ENCODE results near the gene DNAH10. TPM values are rescaled to one million over a fixed set of nuclear protein-coding genes. Genes with fewer than 3 reads are reported as not detected.

DNAH10 gene
- total and polyA plus RNA-seq, 9 donors = 0.05 to 20.2 (median 0.72) TPM

DNA sequence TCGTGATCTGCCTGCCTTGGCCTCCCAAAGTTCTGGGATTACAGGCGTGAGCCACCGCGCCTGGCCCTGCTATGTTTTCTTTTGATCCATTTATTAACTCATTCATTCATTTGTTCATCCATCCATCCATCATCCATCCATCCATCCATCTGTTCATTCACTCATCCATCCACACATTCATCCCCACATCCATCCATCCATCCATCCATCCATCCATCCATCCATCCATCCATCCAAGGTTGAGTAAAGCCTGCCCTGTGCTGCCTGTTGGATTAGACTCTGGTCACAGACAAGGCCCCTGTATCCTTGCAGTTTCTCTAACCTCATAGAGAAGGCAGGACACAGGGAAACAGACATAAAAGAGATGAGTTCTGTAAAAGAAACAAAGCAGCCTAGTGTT is 44.9 kb downstream of the DNAH10 start:
- Histone ChIP-seq H3K27me3 (no peaks in the 10 kb centered on the region), H3K4me3 (no peak overlapping the region), H3K36me3 (no peaks in the 10 kb centered on the region), H3K9me3 (no peaks in the 10 kb centered on the region), H3K4me1 (ENCODE audit: insufficient read depth) (no peaks in the 10 kb centered on the region), H3K27ac (no peak overlapping the region)
- 92 to 96% (median 95%) methylated on average over 4 of the region's 4 CpGs for WGBS, 3 donors
- intact Hi-C loops (cut with DNase I) = no loop called here
- TF ChIP-seq, protein P1, sequence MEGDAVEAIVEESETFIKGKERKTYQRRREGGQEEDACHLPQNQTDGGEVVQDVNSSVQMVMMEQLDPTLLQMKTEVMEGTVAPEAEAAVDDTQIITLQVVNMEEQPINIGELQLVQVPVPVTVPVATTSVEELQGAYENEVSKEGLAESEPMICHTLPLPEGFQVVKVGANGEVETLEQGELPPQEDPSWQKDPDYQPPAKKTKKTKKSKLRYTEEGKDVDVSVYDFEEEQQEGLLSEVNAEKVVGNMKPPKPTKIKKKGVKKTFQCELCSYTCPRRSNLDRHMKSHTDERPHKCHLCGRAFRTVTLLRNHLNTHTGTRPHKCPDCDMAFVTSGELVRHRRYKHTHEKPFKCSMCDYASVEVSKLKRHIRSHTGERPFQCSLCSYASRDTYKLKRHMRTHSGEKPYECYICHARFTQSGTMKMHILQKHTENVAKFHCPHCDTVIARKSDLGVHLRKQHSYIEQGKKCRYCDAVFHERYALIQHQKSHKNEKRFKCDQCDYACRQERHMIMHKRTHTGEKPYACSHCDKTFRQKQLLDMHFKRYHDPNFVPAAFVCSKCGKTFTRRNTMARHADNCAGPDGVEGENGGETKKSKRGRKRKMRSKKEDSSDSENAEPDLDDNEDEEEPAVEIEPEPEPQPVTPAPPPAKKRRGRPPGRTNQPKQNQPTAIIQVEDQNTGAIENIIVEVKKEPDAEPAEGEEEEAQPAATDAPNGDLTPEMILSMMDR (IDR thresholded peaks at IDR 0.05) = no peak
- TF ChIP-seq EP300 (IDR thresholded peaks at IDR 0.05) (no peak), POLR2A (IDR thresholded peaks at IDR 0.05) (no peak)
- no peak for DNase-seq

DNA sequence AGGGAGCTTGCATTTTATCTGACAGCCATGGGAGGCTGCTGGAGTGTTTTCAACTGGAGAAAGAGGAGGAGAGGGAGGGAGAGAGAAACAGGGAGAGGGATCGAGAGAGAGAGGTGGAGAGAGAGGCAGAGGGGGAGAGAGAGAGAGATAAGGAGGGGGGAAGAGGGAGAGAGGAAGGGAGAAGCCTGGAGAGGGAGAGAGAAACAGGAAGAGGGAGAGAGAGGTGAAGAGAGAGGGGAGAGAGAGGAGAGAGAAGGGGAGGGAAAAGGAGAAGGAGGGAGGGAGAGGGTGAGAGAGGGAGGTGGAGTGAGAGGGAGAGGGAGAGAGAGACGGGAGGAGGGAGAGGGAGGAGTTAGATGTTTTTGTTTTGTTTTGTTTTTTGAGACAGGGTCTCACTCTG is 45.6 kb downstream of the DNAH10 start:
- H3K9me3 ChIP-seq = no peaks in the 10 kb centered on the region
- WGBS, 3 donors = 0 to 5% (median 0%) methylated on average over 2 of the region's 2 CpGs
- no peak overlapping the region for H3K27ac ChIP-seq
- TF ChIP-seq EP300 (IDR thresholded peaks at IDR 0.05) (no peak), POLR2A (IDR thresholded peaks at IDR 0.05) (no peak)
- TF ChIP-seq, protein P1 (IDR thresholded peaks at IDR 0.05) = no peak
- H3K27me3 ChIP-seq = no peaks in the 10 kb centered on the region
- intact Hi-C loops (cut with DNase I) = no loop called here
- DNase-seq = no peak
- H3K4me1 ChIP-seq (ENCODE audit: insufficient read depth) = no peaks in the 10 kb centered on the region
- H3K4me3 ChIP-seq = no peak overlapping the region
- H3K36me3 ChIP-seq = no peaks in the 10 kb centered on the region

DNA sequence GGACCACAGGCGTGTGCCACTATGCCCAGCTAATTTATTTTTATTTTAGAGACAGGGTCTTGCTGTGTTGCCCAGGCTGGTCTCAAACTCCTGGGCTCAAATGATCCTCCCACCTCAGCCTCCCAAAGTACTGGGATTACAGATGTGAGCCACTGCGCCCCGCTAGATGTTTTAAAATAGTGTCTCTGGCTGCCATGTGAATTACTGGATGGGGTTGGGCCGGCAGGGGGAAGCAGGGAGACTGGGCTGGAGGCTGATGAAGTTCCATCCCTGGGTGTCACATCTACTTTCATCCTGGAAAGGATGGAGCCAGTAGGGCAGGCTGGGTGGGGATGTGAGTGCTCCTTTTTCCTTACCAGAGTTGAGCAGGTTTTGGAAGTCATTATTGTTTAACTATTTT is 46.1 kb downstream of the DNAH10 start:
- intact Hi-C loops (cut with DNase I) = no loop called here
- H3K36me3 ChIP-seq = no peaks in the 10 kb centered on the region
- no peak for DNase-seq
- no peak overlapping the region for H3K4me3 ChIP-seq
- no peaks in the 10 kb centered on the region for H3K9me3 ChIP-seq
- H3K27ac ChIP-seq = no peak overlapping the region
- no peaks in the 10 kb centered on the region for H3K27me3 ChIP-seq
- no peaks in the 10 kb centered on the region for H3K4me1 ChIP-seq (ENCODE audit: insufficient read depth)
- WGBS, 3 donors = 47 to 63% (median 60%) methylated on average over 4 of the region's 4 CpGs
- TF ChIP-seq, protein P1 (IDR thresholded peaks at IDR 0.05) = no peak
- TF ChIP-seq POLR2A (IDR thresholded peaks at IDR 0.05) = no peak
- no peak for TF ChIP-seq EP300 (IDR thresholded peaks at IDR 0.05)

DNA sequence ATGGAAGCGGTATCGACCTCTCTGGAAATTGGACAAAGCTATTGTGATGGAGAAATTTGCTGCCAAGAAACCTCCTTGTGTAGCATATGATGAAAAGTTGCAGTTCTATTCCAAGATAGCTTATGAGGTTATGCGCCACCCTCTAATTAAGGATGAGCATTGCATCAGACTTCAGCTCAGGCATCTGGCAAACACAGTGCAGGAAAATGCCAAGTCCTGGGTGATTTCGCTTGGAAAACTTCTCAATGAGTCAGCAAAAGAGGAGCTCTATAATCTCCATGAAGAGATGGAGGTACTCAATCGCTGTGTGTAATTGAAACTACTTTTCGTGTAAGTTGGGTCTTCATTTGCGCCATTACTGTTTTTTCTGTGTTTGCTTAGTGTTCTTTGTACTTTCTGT is 51.2 kb downstream of the DNAH10 start:
- 83 to 91% (median 88%) methylated on average over 7 of the region's 7 CpGs for WGBS, 3 donors
- H3K36me3 ChIP-seq = no peaks in the 10 kb centered on the region
- no peak overlapping the region for H3K4me3 ChIP-seq
- H3K4me1 ChIP-seq (ENCODE audit: insufficient read depth) = no peaks in the 10 kb centered on the region
- H3K27me3 ChIP-seq = no peaks in the 10 kb centered on the region
- H3K27ac ChIP-seq = no peak overlapping the region
- DNase-seq = no peak
- intact Hi-C loops (cut with DNase I) = no loop called here
- H3K9me3 ChIP-seq = no peaks in the 10 kb centered on the region
- TF ChIP-seq POLR2A (IDR thresholded peaks at IDR 0.05) = no peak
- TF ChIP-seq, protein P1 (IDR thresholded peaks at IDR 0.05) = no peak
- no peak for TF ChIP-seq EP300 (IDR thresholded peaks at IDR 0.05)

DNA sequence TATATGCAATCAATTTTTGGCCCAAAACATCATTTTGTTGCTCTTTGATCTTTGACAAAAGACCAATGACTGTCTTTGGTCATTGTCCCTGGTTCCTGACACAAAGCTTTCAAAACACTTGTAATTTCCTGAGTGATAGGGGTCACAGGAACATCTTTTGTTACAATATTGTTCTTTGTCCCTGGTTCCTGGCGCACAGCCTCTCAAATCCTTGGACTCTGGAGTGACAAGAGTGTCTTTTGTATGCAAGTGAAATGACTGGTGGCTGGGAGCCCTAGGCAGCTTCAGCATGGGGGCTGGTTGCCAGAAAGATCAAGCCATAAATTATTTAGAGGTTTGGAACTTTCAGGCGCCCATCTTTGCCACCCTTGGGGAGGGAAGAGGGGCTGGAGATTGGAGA is 53.9 kb downstream of the DNAH10 start:
- H3K27ac ChIP-seq = no peak overlapping the region
- no peaks in the 10 kb centered on the region for H3K4me1 ChIP-seq (ENCODE audit: insufficient read depth)
- no peaks in the 10 kb centered on the region for H3K27me3 ChIP-seq
- 76 to 83% (median 82%) methylated on average over 2 of the region's 2 CpGs for WGBS, 3 donors
- TF ChIP-seq POLR2A (IDR thresholded peaks at IDR 0.05) (no peak), EP300 (IDR thresholded peaks at IDR 0.05) (no peak)
- TF ChIP-seq, protein P1 (IDR thresholded peaks at IDR 0.05) = no peak
- intact Hi-C loops (cut with DNase I) = no loop called here
- H3K36me3 ChIP-seq = no peaks in the 10 kb centered on the region
- H3K4me3 ChIP-seq = no peak overlapping the region
- DNase-seq = no peak
- H3K9me3 ChIP-seq = no peaks in the 10 kb centered on the region
